WERI-Rb-1 (cell line): ENCODE results near the gene ALG2.

Source experiments
- DNase-seq: peaks from one replicate; pipeline ENCODE4 v3.0.0-alpha.2; 2020
- H3K27ac ChIP-seq: fragments of 250-450 bp; sonication (Bioruptor Pico); 2 replicates; pipeline ENCODE4 v1.5.1; 2020; ENCODE audit warnings: mild to moderate bottlenecking, moderate library complexity
- H3K27me3 ChIP-seq: fragments of 250-450 bp; sonication (Bioruptor Pico); 2 replicates; pipeline ENCODE4 v1.5.1; 2021; ENCODE audit warnings: mild to moderate bottlenecking, low read depth, moderate library complexity; ENCODE audit not compliant: insufficient read depth, severe bottlenecking
- H3K36me3 ChIP-seq: fragments of 250-450 bp; sonication (Bioruptor Pico); 2 replicates; pipeline ENCODE4 v1.5.1; 2020; ENCODE audit warnings: mild to moderate bottlenecking, moderate library complexity
- H3K4me3 ChIP-seq: 2 replicates; pipeline ENCODE4 v1.5.1; 2011; ENCODE audit warnings: low read depth, mild to moderate bottlenecking, control low read depth, low read length
- H3K9me3 ChIP-seq: fragments of 250-450 bp; sonication (Bioruptor Pico); 2 replicates; pipeline ENCODE4 v1.5.1; 2021; ENCODE audit warnings: mild to moderate bottlenecking, moderate library complexity; ENCODE audit not compliant: severe bottlenecking
- TF ChIP-seq, protein P1 (sequence below): IDR thresholded peaks from 2 replicates; pipeline ENCODE4 v1.5.1; 2011; ENCODE audit warnings: low read depth, mild to moderate bottlenecking, control low read depth, inconsistent platforms, low read length

Gene ALG2

DNA sequence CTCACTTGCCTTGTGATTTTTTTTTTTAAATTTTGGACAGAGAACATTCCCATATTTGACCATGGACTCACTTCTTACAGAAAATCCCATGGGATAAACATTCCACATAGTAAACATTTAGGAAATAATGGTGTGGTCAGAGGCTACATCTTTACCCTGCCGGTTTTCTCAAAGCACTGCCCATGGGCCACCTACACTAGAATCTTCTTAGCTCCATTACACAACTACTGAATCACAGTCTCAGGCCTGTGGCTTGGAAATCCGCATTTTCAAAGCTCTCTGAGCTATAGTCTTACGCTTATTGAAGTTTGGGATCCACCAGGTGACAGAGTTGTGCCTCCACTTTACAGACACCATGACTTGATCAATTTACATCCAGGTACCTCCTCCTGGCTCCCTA is 39.4 kb downstream of the ALG2 start:
- H3K36me3 ChIP-seq: no peaks in the 10 kb centered on the region
- TF ChIP-seq, protein P1, sequence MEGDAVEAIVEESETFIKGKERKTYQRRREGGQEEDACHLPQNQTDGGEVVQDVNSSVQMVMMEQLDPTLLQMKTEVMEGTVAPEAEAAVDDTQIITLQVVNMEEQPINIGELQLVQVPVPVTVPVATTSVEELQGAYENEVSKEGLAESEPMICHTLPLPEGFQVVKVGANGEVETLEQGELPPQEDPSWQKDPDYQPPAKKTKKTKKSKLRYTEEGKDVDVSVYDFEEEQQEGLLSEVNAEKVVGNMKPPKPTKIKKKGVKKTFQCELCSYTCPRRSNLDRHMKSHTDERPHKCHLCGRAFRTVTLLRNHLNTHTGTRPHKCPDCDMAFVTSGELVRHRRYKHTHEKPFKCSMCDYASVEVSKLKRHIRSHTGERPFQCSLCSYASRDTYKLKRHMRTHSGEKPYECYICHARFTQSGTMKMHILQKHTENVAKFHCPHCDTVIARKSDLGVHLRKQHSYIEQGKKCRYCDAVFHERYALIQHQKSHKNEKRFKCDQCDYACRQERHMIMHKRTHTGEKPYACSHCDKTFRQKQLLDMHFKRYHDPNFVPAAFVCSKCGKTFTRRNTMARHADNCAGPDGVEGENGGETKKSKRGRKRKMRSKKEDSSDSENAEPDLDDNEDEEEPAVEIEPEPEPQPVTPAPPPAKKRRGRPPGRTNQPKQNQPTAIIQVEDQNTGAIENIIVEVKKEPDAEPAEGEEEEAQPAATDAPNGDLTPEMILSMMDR: no peak
- H3K27ac ChIP-seq: peak overlapping the region; percentile 23
- no peak for DNase-seq
- H3K4me3 ChIP-seq: no peak overlapping the region
- H3K27me3 ChIP-seq: no peaks in the 10 kb centered on the region
- no peaks in the 10 kb centered on the region for H3K9me3 ChIP-seq

DNA sequence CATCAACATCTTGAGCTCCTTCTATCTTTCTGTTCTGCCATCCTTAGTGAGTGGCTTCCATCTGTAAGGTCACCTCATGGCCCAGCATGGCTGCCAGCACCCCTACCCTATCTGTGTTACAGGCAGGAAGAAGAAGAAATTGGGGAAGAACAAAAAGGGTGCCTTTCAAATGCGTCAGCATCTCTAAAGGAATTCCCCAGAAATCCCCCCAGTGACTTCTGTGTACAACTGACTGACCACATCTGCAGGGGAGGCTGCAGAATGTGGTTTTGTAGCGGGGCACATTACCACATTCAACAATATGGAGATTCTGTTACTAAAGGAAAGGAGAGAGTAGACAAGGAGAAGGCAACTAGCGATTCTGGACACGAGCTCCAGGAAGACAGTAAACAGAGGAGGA is 40.1 kb downstream of the ALG2 start:
- DNase-seq: no peak
- no peaks in the 10 kb centered on the region for H3K27me3 ChIP-seq
- H3K9me3 ChIP-seq: no peaks in the 10 kb centered on the region
- no peaks in the 10 kb centered on the region for H3K36me3 ChIP-seq
- H3K4me3 ChIP-seq: no peak overlapping the region
- H3K27ac ChIP-seq: no peak overlapping the region
- TF ChIP-seq, protein P1: no peak

DNA sequence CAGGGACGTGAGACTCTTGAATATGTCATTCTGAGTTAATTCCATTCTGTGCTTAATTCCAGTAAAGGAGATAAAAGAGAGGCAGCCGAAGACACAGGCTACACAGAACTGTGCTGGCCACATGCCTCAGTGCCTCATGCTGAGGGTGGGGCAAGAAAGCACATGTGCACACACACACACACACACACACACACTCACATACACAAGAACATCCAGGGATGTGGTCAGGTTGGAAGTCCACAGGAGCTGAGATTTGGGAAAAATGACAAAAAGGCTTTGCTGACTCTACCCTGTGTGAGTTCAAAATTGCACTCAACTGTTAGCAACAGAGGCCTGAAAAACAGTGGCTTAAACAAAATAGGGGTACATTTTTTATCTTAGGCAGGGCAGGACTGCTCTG is 40.5 kb downstream of the ALG2 start:
- no peak for DNase-seq
- no peak overlapping the region for H3K4me3 ChIP-seq
- no peaks in the 10 kb centered on the region for H3K9me3 ChIP-seq
- no peaks in the 10 kb centered on the region for H3K27me3 ChIP-seq
- TF ChIP-seq, protein P1: no peak
- H3K27ac ChIP-seq: peak overlapping the region; percentile 25; the same call in 1 of the 2 replicates
- no peaks in the 10 kb centered on the region for H3K36me3 ChIP-seq

- no peaks in the 10 kb centered on the region for H3K27me3 ChIP-seq
- no peak for DNase-seq
Measured at GRCh38 chr9:99180662-99181061, 41.1 kb downstream of the ALG2 start.

DNA sequence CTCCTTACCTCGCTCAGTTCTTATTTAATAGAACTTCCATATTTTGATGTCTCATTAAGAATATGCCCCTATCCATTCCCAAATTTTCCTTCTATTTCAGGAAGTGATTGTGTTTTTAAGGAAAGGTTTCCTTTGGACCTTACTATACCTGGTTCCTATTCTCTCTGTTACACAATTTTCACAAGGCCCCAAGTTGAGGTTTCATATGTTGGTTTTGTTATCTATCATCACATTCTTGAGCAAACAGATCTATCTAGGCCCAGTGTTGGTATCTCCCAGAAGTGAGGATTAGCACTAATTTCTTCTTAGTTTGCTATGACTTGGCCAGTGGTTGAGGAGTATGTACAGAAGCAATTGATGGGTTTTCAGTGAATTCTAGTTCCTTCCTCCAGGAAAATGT is 41.5 kb downstream of the ALG2 start:
- Histone ChIP-seq H3K36me3 (no peaks in the 10 kb centered on the region), H3K9me3 (no peaks in the 10 kb centered on the region), H3K4me3 (no peak overlapping the region), H3K27me3 (no peaks in the 10 kb centered on the region), H3K27ac (no peak overlapping the region)
- DNase-seq: no peak
- TF ChIP-seq, protein P1: no peak

More at GRCh38 chr9:99180662-99181061, 41.1 kb downstream of the ALG2 start:
- Histone ChIP-seq H3K27ac (peak overlapping the region; percentile 25; the same call in 1 of the 2 replicates), H3K36me3 (no peaks in the 10 kb centered on the region), H3K9me3 (no peaks in the 10 kb centered on the region), H3K4me3 (no peak overlapping the region)
- TF ChIP-seq, protein P1: no peak

DNA sequence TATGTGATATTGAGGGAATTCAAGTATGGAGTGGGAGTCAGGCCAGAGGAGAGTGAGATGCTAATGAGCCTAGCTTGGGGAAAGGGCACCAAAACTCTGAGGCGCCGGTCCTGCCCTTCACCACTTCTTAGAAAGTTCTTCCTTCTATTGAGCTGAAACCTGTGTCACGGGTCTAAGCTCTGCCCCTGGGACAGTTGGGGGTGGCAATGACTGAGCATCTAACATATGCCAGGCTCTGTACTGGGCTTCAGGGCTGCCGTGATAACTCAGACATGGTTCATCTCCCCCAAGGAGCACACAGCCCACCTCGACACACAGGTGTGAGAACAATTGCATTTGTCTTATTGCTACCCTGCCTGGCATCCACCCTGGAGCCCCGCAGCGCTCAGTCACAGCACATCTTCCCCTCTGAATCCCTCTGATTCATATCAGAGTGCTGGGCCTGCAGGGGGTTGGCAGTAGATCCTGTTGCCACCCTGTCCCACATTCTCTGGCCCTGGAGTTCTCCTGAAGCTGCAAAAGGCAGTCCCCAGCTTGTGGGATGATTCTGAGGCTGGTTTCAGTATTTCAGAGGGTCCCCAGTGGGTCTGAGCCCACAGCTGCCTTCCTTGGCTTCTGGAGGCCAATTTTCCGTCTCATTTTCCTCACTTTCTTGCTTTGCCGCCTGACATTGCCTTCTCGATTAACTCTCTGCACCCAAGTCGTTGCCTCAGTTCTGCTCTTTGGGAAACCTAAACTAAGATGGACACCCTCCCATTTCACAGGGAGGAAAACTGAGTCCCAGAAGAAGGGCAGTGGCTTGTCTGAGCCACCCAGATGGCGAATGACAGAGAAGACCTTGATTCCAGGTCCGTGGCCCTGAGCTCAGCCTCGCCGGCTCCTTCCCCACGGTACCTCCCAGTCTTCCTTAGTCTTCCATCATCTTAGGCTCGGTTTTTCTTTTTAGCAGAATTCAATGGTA is 42.5 kb downstream of the ALG2 start:
- DNase-seq: no peak
- no peaks in the 10 kb centered on the region for H3K36me3 ChIP-seq

More for the DNA sequence above, 42.5 kb downstream of the ALG2 start:
- TF ChIP-seq, protein P1: no peak
- Histone ChIP-seq H3K27me3 (no peaks in the 10 kb centered on the region), H3K4me3 (no peak overlapping the region), H3K9me3 (no peaks in the 10 kb centered on the region), H3K27ac (no peak overlapping the region)
